ENCODE data around the gene TP73.

The TP73 gene

DNA sequence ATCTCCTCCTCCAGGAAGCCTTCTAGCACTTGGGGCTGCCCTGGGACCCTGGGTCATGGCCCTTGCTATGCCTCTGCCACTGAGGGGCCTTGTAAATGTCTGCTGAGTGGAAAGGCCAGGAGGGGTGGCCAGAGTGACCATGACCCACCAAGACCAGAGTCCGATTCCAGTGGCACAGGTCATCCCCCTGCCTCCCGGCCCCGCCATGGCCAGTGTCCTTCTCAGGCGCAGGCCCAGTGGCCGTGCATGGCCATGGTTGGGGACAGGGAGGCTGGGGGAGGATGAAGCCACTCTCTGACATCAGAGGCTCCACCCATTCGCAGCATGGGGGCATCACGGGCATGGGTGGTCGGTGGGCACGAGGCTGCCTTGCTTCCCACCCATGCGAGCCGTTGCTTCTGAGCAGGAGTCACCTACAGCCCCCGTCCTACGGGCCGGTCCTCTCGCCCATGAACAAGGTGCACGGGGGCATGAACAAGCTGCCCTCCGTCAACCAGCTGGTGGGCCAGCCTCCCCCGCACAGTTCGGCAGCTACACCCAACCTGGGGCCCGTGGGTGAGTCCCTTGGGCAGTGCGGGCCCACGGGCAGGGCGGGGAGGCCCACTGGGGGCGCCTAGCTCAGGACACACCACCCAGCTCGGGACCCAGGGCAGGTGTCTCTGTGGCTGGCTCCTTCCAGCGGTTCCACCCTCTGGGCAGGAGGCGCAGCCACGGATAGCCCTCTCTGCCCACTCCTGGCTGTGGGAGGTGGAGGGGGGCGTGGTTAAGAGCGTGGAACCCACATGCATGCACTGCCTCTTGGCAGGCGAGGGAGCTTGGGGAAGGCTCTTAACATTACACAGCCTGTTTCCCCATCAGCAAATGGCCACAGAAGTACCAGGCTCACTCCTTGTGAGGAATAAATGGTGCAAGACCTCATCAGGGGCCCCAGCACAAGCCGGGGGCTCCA, 77.6 kb downstream of the TP73 start:
- DNase-seq (ENCODE audit: low spot score): no peak

DNA sequence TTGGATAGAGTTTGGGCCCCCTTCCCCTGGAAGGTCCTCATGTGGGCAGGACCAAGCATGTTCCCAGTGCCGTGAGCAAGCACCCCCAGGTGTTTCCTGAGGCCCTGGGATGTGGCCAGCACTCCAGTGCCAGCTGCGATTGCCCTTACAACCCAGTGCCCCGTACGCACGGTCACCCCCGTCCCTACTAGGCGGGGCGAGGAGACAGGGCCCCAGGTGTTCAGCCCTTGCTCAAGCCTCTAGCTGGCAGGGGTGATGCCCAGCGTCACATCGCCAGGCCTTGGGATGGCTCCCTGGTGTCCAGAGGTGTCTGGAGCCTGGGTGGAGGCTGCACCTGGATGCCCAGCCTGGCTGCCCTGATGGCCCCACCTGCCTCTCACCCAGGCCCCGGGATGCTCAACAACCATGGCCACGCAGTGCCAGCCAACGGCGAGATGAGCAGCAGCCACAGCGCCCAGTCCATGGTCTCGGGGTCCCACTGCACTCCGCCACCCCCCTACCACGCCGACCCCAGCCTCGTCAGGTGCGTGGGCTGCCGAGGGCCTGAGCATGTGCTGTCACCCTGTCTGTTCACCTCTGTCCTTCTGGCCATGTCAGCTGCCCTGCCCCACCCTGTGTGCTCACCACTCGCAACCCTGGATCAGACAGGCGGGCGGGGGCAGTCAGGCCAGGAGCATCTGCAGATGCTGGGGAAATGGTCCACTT, 78.4 kb downstream of the TP73 start:
- no peak for DNase-seq (ENCODE audit: low spot score)

DNA sequence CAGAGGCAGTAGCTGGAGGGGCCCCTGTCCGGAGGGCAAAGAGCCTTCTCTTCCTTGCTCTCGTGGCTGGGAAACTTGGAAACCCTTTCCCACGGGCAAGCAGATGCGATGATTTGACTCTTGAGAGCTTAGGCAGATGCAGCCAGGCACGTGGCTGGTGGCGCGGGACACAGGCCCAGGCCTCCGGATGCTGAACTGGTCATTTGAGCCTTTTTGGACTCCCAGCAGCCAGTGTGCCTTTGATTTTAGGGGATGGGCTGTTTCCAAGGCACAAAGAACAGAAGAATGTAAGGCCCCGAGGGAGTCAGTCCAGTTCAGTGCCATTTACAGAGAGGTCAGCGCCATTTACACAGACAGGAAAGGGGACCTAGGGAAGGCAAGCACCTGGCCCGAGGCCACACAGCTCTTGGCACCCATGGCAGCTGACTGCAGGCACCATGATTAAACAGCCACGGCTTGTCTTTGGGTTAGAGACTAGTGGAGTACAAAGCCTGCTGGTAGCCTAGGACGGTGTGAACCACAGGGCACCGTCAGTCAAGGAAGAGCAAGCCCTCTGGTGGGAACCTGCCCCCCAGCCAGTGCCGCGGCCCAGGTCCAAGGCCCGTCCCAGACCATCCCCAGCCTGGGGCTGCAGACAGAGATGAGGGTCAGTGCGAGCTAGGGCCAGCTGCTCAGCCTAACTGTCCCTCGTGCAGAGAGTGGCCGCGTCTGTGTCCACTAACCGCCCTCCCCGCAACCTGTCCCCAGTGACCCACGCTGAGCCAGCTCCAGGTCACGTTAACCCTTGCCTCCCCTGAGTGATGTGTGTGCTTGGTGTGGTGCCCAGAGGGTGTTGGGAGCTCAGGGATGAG, 79.5 kb downstream of the TP73 start:
- DNase-seq (ENCODE audit: low spot score): peak; percentile 51

DNA sequence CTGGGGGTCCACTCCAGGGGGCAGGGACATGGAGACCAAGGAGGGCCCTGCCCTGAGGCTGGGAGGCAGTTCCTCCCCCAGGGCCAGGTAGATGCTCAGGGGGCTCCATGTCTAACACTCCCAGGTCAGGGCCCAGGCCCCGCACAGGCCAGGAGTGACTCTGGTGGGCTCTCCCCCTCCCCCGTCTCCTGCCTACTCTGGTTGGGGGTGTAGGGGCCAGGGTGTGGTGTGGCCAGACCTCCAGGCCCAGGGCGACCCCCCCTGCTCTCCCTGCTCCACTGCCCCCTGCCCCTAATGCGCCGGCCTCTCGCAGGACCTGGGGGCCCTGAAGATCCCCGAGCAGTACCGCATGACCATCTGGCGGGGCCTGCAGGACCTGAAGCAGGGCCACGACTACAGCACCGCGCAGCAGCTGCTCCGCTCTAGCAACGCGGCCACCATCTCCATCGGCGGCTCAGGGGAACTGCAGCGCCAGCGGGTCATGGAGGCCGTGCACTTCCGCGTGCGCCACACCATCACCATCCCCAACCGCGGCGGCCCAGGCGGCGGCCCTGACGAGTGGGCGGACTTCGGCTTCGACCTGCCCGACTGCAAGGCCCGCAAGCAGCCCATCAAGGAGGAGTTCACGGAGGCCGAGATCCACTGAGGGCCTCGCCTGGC, 80.2 kb downstream of the TP73 start:
- no peak for DNase-seq (ENCODE audit: low spot score)

DNA sequence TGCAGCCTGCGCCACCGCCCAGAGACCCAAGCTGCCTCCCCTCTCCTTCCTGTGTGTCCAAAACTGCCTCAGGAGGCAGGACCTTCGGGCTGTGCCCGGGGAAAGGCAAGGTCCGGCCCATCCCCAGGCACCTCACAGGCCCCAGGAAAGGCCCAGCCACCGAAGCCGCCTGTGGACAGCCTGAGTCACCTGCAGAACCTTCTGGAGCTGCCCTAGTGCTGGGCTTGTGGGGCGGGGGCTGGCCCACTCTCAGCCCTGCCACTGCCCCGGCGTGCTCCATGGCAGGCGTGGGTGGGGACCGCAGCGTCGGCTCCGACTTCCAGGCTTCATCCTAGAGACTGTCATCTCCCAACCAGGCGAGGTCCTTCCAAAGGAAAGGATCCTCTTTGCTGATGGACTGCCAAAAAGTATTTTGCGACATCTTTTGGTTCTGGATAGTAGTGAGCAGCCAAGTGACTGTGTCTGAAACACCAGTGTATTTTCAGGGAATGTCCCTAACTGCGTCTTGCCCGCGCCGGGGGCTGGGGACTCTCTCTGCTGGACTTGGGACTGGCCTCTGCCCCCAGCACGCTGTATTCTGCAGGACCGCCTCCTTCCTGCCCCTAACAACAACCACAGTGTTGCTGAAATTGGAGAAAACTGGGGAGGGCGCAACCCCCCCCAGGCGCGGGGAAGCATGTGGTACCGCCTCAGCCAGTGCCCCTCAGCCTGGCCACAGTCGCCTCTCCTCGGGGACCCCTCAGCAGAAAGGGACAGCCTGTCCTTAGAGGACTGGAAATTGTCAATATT, 81.0 kb downstream of the TP73 start:
- DNase-seq (ENCODE audit: low spot score): no peak

DNA sequence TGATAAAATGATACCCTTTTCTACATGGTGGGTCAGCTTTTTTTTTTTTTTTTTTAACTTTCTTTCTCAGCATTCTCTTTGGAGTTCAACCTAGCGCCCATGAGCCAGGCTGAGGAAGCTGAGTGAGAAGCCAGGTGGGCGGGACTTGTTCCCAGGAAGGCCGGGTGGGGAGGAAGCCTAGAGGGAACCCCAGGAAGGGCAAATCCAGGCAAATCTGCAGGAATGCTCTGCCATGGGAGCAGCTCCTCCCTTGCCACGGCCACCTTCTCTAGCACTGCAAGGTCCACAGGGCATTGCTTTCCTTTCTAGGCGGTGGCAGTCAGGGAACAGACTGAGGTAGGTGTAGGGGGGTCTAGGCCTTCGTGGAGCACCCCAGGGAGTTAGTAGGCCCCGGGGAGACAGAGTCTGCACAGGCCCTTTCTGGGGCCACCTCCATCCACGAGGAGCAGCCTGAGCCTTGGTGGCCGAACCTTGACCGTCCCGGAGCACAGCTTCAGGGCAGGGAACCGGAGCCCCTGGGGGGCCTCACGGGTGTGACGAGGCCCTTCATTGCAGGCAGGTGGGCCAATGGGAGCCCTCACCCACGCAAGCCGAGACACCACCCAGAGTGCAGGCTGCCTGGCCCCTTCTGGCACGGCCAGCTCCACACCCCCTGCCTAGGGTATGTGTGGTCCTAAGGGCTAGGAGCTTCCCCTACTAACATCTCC, 81.7 kb downstream of the TP73 start:
- DNase-seq (ENCODE audit: low spot score): no peak

DNA sequence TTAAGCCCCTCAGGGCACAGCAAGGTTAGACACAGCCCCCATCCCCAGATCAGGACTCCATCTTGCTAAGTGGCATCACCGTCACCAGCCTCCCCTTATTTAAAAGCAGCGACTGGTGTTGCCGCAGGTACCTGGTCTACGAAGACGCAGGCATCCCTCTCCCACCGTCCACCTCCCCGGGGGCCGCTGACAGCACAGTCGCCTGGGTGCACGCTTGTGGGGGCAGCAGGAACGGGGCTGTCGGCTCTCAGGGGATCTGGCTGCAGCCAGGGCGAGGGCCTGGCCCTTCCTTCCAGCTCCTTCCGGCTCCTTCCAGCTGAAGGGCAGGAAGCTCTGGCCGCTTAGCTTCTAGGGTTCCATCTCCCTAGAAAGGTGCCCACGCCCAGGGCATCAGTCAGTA, 82.3 kb downstream of the TP73 start:
- DNase-seq (ENCODE audit: low spot score): no peak

DNA sequence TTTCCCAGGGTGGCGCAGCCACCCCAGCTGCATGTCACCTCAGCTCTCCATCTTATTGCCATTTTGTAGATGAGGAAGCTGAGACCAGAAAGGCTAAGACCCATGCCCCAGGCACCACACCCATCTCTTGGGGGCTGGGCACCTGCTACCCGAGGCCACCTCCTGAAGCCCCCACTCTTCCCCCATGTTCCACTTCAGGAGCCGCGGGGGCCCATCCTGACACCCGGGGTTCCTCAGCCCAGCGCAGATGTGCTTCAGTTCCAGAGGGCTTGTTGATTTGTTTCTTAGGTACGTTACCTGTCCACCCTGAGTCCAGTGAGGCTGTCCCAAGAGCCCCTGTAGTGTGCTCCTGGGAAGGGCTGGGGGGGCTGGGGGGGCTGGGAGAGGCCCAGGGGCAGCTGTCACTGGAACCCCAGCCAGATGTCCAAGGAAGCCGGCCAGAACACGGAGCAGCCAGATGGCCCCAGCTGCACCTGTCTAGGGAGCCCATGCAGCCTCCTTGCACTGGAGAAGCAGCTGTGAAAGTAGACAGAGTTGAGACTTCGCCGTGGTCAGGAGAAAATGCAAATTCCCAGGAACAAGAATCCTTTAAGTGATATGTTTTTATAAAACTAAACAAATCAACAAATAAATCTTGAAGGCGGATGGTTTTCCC, 82.8 kb downstream of the TP73 start:
- DNase-seq (ENCODE audit: low spot score): no peak

DNA sequence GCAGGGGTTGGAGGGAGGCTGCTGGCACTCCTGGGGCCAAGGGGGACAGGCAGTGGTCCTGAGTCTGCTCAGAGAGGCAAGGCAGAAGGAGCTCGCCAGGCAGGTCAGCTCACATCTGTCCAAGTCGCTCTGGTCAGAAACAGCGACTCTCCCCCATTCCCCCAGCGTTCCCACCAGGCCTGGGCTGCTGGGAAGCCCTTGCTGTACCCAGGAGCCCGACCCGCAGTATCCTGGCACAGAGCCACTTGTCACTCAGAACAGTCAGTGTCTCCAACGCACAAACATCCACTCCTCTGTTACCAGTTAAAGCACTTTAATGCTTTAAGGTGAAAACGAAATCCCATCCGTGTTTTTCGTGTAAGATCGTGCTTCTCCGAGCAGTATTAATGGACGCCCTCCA, 83.4 kb downstream of the TP73 start:
- DNase-seq (ENCODE audit: low spot score): no peak

DNA sequence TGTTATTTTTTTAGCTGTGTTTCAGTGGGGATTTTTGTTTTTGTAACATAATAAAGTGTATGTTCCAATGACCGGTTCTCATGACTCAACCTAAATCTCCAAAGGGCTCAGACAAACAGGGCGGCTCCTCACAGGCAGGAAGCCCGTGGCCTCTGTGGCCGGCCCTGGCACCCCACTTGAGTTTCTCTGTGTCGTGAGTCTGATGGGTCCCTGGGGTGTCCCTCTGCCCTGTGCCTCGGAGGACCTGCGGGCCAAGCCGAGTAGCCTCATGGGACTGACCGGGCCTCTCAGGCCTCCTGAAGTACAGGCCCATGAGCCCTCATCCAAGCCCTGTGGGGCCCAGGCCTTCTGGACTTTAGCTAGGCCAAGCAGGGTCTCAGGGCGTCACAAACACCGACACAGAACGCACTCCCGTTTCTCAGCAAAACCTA, 83.8 kb downstream of the TP73 start:
- no peak for DNase-seq (ENCODE audit: low spot score)

DNA sequence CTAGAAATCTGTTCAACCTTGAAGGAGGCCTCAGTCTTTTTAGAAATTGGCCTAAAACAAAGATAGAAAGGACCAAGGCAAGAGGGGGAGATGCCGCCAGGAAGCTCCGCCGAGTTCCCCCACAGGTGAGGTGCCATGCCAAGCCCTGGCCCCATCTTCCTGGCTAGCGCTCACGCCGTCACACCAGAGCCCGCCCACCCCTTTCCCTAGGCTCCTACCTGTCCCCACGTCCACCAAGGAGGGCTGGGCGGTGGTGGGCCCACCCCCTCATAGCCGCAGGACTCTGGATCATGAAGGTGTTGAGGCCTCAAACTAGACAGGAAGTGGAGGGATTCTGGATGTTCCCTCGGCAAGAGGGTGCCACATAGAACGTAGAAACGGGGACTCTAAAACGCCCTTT, 84.4 kb downstream of the TP73 start:
- DNase-seq (ENCODE audit: low spot score): no peak

DNA sequence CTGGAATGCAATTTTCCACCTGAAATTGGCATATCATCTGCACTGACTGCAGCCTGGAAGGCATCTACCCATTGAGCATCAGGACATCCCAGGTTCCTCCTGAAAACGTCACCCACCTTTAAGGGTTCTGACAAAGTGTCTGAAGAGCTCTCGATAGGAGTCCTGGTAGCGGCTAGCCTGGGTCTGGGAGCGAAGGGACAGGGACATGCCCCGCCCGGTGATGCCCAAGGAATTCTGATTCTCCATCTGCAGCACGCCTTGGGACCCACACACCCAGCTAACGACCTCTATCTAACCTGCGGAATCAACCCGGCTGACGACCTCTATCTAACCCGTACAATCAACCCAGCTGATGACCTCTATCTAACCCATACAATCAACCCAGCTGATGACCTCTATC, 86.6 kb downstream of the TP73 start:
- no peak for DNase-seq (ENCODE audit: low spot score)

DNA sequence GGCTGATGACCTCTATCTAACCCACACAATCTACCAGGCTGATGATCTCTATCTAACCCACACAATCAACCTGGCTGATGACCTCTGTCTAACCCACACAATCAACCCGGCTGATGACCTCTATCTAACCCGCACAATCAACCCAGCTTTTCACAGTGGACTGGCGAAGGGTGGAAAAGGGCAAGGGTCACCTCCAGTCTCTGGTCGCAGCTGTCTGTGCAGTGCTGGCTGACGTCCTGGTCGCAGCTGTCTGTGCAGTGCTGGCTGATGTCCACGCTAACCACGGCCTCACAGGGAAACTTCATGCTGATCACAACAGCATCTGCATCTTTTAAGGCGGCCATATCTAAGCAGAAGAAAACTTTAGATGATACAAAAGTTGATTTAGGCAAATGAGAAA, 87.7 kb downstream of the TP73 start:
- DNase-seq (ENCODE audit: low spot score): no peak

DNA sequence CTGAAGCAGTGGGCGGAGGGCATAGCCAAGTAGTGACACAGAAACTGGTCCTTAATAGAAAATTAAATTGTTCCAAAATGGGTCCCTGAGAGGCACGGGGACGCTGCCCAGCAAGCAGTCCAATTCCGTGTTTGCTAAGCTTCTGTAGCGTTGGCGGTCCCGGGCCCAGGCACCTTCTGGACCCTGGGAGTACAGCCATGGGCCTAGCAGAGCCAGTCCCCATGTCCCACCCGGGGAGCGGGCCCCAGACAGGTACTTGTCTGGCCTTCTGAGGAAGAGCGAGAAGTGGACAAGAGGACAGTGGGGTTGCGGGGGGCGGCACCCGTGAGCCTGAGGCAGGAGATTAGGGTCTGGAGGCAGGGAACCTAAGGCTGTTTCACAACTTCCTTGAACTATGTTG, 88.4 kb downstream of the TP73 start:
- no peak for DNase-seq (ENCODE audit: low spot score)

DNA sequence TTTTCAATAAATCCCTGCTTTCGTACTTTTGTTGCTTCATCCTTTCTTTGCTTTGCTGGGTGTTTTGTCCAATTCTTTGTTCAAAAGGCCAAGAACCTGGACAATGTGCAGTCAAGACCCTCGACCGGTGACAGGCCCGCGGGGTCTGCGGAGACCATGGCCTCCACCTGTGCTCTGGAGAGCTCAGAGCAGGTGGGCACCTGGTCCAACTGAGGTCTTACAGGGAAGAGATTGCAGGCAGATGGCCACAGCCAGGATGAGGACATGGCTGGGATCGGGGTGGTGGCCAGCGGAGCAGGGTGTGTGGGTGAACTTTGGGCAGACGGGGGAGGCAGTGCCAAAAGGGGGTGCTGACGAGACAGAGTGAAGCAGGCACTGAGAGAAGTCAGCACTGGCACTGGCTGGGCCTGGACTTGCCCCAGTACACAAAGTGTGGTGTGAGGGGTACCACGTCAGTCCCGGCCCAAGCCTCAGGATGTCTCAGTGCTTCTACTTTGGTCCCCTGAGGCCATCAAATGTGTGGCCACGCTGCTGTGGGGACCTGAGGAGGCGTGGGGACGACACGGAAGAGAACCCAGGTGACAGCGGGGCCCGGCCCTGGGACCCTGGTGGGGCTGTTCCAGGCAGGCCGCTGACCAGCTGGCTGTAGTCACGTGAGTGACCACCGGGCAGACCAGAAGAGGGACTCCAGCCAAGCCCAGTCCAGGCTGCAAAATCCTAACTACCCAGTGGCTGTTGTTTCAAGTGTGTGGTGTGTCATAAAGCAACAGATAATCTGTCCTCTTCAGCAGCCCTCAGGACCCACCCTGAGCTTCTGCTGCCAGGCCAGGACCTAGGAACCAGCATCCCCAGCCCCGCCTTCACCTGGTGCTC, 89.5 kb downstream of the TP73 start:
- DNase-seq (ENCODE audit: low spot score): no peak

DNA sequence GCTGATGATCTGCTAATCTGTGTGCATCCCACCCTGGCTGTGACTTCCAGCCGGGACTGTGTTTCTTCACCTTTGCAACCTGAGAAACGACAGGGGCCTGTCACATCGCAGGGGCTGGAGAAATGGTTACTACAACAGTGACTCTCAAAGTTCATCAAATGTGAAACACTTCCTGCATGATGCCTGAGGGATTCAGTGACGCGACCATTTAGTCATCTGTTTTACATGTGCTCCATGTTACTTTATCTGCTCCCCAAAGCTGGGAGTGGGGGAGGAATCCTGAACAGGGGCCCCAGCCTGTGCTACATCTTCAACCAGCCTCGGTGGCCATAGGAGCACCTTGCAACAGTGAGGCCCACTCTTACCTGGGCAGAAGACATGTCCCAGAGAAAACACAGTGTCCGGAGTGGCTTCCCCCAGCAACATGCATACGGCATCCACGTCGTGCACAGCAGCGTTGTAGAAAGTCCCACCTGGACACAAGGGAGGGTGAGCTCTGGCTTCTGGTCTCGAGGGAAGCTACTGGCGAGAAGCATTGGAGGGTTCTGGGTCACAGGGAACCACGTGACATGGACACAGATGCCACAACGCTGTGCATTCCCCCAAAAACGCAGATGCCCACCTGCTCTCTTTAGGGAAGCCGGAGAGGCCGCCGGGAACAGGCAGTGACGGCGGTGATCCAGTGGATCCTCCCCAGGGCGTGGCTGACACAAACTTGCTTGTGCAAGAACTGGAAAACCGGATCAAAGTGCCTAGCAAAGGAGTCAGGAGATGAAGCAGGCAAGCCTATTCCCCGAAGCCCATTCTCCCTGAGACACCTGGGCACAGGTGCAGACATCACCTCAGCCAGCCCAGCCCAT, 90.4 kb downstream of the TP73 start:
- no peak for DNase-seq (ENCODE audit: low spot score)

DNA sequence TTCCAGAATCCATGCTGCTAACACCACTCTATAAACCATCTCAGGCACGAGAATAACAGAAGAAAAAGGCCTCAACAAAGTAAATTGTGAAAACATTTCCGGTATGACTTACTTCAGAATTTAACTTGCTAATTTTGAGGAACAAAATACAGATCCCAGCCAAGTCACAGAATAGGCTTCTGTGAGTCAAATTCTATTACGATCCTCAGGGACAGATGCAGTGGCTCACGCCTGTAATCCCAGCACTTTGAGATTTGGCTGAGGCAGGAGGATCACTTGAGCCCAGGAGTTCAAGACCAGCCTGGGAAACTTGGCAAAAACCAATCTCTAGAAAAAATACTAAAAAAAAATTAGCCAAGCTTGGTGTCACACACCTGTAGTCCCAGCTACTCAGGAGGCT, 91.1 kb downstream of the TP73 start:
- DNase-seq (ENCODE audit: low spot score): no peak

DNA sequence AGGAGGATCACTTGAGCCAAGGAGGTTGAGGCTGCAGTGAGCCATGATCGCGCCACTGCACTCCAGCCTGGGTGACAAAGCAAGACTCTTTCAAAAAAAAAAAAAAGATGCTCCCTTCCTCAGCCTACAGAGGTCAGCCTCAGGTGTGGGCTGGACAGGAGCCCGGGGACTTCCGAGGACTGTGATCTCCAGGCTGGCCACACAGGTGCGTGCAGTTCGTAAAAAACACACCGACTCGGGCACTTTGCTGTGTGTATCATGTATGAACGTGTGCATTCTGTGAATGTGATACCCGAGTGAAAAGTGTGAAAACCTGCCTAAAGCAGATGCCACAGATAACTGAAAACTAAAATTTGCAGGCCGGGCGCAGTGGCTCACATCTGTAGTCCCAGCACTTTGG, 91.5 kb downstream of the TP73 start:
- DNase-seq (ENCODE audit: low spot score): no peak

Data from Ammon's horn (tissue), 1 donor.